Activated T-helper 1 cell treated with anti-CD3 and anti-CD28 coated beads, Interleukin-2, amount 50 U/mL, for 16 hours (primary cell): Measurements from ENCODE around the gene STARD13.

Experiments
- DNase-seq, 2 donors: peaks; one replicate each; pipeline ENCODE4 v3.0.0-alpha.2; 2020; ENCODE audit warnings: low read depth in 1 of 2, low spot score in 1 of 2

Gene STARD13

GRCh38 chr13:33125821-33126570, 159.6 kb downstream of the STARD13 start:
- no peak for DNase-seq

- no peak for DNase-seq
Observed at GRCh38 chr13:33123066-33123859, 162.3 kb downstream of the STARD13 start.

DNA sequence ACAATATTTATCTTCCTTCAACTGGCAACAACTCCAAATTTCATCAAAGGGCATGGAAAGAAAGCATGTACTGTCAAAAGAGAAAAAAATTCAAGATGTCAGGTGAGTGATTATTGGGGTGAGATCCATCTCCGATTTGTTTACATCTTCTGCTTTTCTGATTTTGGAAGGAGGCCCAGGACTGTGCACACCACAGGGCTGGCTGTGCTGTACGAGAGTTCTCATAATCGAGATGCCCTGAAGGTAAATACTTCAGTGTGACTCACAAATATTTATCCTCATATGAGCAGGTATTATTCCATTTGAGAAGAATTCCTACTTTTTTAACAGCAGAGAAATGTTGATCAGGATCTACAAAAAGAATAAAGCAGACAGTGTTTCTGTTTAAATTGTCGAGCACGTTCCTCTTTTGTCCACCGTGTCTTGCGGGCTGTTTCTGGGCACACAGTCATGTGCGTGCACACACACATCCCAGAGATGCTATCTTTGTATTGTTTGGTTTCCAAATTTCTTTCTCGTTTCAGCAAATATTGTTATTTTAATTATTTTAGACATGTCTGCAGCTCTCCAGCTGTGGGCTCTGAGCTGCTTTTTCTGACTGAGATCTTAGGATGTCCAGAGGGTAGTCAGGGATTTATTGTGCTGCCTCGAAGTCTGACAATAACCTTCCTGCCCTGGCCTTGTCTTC, 165.6 kb downstream of the STARD13 start:
- DNase-seq, result no peak

DNA sequence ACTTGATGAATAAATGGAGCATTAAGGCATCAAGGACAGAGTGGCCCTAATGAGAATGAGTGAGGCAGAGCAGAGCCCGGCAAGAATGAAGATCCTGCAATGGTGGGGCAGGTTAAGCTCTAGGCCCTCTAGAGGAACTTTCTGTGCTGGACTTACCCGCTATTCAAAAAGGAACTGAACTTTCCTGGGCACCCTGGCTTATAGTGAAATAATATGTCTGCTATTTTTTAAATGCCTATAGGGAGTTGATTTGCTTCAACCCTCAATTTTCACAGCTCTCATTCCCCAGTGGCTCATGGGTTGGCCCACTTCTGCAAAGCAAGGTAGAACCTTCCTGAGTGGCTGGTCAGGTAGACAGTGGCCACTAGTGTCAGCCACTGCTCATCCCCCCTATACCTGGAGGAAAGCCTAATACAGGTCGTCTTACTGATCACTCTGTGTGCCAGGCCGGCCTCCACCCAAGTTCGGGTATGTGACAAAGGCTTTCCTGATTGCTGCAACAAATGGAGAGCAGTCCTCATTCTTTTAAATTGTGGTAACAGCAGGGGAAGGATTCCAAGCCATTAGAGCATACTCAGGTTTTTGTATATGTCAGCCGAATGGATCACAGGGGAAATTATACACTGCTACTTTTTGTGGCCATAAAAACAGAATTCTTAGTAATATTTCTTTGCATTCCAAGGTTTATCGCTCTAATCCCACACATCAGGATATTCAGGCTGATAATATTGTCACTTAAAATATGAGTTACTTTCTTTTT, 166.4 kb downstream of the STARD13 start:
- no peak for DNase-seq

DNA sequence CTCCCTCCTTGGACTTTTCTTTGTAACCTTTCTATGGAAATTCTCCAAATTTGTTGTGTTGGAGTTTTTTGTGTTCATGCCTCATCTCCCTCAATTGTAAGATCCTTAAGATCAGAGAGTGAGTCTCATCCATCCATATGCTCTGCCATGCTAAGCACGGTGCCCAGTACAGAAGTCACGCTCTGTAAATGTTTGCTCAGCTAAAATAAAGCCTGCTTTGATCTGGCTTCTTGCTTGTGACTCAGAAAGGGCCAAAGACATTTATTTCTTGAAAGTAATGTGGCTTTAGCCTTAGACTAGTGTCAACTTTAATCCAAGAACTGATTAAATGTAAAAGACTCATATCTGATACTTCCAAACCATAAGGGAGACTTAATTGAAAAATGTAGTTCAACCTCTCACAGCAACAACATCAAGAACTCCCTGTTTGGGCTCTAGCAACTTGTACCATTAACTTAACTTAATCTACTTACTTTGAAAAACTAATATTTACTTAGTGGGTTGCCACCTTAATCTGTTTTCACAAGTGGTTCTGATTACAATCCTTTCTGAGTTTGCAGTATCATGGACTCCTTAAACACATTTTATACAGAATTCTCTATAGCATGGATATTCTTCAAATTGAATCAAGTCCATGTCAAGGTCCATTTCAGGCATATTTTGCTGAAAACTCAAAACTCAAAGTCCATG, 169.1 kb downstream of the STARD13 start:
- DNase-seq, result no peak

DNA sequence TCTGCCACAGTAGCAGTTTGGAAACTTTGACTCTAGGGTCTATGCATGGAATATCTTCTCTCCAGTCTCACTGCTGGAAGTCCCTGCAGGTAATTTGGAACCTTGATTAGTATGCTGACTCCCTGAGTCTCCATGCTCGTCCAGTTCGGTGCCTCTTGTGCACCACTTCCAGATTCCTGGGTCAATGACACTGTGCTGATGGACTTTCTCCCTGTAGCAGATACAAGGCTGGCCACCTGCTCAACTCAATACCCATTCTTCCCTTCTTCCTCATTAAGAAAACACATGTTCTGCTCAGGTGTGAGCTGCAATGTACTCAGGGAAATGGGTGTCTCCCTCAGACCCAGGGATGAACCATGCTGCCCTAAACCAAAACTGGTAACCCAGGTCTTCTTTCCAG, 170.3 kb downstream of the STARD13 start:
- DNase-seq, result no peak

GRCh38 chr13:33114146-33114545, 171.4 kb downstream of the STARD13 start:
- DNase-seq, result no peak

DNA sequence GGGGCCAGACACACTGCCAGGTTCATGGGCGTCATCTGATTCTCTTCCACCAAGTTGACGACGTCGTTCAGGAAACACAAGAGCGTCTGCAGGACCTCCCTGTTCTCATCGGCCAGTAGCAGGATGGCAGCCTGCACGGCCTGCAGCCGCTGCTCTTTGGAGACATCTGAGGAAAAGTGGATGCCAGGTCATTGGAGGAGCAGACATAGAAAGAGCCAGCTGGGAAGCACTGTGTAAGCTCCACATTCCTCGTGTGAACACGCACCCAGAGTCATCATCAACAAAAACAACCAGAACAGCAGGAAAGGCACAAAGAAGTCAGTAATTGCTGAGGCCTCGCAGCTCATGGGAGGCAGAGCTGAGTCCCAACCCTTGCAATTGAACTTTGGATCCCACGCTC, 172.8 kb downstream of the STARD13 start:
- DNase-seq, result no peak

DNA sequence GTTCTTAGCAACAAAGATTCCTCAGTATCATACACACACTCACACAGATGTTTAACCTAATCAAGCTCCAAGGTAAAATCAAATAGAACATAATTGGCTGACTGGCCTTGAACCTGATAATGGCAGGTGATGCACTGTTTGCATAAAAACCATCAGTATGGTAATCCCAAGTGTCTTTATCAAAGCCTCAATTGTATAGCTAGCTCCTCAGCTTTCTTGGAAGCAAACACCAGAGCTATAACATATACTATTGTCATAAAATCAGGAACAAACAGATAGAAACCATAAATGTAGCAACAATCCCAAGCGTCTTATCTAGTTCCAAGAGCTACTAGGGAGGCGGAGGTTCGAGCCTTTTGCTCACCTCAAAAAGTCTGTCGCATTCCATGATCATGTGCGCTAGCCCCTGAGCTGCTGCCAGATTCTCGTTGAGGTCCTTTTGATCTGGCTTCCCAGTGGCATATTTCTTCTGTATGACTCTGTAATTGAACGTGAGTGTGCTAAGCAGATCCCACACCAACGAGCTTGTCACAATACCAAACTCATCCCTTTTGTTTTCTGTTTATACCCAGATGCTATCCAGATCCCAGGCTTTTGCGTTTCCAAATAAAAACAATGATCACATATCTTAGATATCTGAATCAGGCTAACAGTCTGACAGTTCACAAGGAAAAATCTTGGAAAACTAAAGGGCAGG, 174.0 kb downstream of the STARD13 start:
- DNase-seq, result no peak

DNA sequence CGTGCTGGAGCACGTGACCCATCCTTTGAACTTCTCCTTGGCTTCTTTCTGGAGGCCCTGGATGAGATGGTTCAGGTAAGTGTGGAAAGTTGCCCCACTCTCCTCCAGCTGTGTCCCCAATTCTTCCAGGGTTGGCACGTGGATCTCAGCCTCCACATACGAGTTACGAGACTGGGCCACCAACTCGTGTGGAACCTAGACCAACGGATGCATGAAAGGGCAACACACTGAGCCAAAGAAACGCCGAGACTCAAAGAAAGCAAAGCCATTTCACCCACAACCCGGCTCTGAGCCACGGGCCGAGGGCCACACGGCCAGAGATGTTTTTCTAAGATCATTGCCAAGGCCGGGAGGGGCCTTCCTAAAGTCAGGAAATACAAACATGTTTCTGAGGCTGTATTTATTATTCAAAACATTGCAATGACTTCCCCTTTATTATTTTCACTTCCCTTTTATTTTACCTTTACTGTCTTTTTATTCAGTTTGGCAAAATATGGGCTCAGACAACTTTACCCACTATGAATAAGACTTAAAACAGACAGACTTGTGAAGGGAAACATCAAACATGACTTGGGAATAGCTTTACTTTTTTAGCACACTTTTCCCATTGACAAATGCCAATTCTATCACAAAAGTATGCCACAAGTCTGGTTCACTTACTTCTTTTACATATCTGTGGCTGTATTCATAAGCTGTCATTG, 174.7 kb downstream of the STARD13 start:
- DNase-seq, result no peak

DNA sequence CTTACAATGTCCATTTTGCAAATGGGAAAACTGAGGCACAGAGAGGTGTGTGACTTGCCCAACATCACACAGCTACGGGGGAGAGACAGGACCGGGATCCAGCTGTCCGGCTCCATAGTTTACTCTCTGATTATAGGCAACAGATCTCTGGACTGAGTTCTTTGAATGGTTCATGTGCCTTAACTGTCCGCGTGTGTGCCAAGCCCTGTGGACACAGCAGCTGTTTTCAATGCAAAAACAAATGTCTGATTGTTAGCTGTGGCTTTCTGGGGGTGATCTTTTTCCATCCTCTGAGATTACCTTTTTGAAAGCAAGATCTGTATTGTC, 175.2 kb downstream of the STARD13 start:
- DNase-seq, result no peak

GRCh38 chr13:33109801-33110200, 175.8 kb downstream of the STARD13 start:
- no peak for DNase-seq

DNA sequence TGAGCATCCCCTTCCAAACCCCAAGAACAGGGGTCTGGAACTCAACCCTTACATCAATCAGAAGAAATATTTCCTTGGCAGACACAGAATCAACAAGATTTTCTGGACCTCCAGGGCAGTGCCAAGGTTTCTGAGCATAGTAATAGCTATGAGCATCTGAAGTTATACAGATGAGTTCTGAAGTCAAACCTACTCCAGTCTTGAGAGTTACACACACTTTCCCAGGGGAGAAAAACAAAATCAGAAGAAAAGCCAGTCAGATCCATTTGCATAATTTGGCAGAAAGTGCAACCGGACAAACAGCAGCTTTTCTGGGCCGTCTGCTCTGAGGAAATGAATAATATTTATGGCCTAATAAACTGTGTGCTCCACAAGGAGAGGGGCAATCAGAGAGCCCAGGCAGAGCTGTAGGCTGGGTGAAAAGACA, 176.3 kb downstream of the STARD13 start:
- no peak for DNase-seq

DNA sequence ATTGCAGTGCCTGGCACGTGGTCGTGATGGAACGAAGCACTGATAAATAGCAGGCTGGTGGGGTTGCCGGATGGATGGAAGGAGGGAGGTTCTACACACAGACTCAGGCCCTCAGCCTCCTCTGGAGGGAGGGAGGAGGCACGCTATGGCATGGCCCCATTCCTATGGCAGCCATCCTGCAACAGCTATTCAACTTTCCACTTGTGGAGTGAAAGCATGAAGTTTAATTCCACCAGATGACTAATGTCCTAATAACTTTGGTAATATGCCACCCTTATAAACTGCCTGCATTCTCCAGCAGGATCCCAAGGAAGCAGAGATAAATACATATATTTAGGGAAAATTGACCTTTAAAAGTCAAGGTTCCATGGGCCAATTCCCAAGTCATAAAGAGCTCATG, 176.9 kb downstream of the STARD13 start:
- no peak for DNase-seq

GRCh38 chr13:33107361-33107760, 178.2 kb downstream of the STARD13 start:
- no peak for DNase-seq

GRCh38 chr13:33106656-33107360, 178.7 kb downstream of the STARD13 start:
- DNase-seq, result no peak

DNA sequence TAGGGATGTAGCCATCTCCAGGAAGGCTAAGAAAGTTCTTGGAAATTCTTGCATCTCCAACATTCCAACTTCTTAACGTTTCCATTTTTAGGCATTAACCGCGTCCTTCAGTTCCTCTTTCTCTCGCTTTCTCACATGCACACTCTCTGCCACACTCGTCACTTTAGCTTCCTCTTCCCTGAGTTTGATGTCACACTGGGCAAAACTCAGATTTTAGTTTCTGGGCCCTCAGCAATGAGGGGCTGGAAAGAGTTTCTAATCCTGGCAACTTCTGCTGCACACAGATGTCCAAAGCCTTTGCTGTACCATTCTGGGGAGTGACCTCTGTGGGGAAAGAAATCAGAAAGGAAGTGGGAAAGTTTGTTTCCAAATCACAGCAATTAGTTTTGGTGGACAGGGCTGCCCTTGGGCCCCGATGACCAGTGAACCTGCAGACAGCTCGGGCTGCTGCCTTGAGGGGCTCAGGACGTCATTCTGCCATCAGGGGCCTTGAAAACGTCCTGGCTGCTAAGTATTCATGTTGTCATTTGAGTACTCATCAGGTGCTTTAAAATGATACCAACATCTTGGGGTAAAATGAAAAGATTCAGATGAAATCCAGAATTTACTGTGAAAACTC, 180.1 kb downstream of the STARD13 start:
- DNase-seq, result no peak

- no peak for DNase-seq
Observed at GRCh38 chr13:33103457-33103856, 182.1 kb downstream of the STARD13 start.

DNA sequence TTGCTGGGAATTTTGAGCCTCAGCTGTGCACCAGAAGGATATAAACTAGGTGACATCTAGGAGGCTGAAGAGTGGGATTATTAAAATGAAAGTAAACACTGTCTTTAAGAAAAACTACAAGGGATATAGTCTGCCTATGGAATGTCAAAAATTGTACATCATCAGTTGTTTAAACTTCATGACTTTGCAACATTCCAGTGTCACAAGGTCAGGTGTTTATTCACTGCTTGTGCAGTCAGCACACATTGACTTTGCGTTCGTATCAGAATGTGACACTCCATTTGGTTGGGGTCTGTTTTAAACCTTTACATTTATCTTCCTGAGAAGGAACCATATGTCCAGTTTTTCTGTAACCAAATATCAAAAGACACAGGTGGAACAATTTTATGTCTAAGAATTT, 183.7 kb downstream of the STARD13 start:
- no peak for DNase-seq
